GM12878 (cell line): ENCODE measurements around the gene GFAP.

Experiments used
- CBX3 ChIP-seq: fragments of 200-600 bp; sonication (generic); IDR thresholded peaks from 2 replicates; pipeline ENCODE4 v1.6.1; 2016; ENCODE audit warnings: low read depth, borderline replicate concordance
- CTCF ChIP-seq, 3 experiments: IDR thresholded peaks in 2 of 3; conservative IDR thresholded peaks in 1 of 3; 2 replicates each; pipeline ENCODE4 v1.5.1; 2011; ENCODE audit warnings: low read depth in 3 of 3, low read length in 3 of 3, mild to moderate bottlenecking in 3 of 3, control low read depth in 2 of 3, moderate library complexity in 2 of 3, inconsistent platforms in 1 of 3, mixed read lengths in 1 of 3; ENCODE audit not compliant: control insufficient read depth in 2 of 3, insufficient read depth in 1 of 3; ENCODE audit errors: extremely low read depth in 1 of 3
- FOXK2 ChIP-seq: fragments of 450-650 bp; IDR thresholded peaks from 2 replicates; pipeline ENCODE4 v1.6.1; 2017; ENCODE audit warnings: mild to moderate bottlenecking, moderate library complexity
- HDGF ChIP-seq: fragments of 450-650 bp; IDR thresholded peaks from 2 replicates; pipeline ENCODE4 v1.6.1; 2016; ENCODE audit warnings: antibody characterized with exemption
- KLF5 ChIP-seq: fragments of 450-650 bp; IDR thresholded peaks from 2 replicates; pipeline ENCODE4 v1.6.1; 2014; ENCODE audit warnings: mild to moderate bottlenecking; ENCODE audit not compliant: partially characterized antibody
- RAD21 ChIP-seq: IDR thresholded peaks from 2 replicates; pipeline ENCODE4 v1.6.1; 2011; ENCODE audit warnings: mild to moderate bottlenecking, low read depth, low read length, moderate library complexity; ENCODE audit not compliant: insufficient read depth
- TF ChIP-seq, protein P1 (sequence below): IDR thresholded peaks from 2 replicates; pipeline ENCODE4 v1.6.1; 2012; ENCODE audit warnings: low read depth, low read length, improper control_type of control experiment

DNA sequence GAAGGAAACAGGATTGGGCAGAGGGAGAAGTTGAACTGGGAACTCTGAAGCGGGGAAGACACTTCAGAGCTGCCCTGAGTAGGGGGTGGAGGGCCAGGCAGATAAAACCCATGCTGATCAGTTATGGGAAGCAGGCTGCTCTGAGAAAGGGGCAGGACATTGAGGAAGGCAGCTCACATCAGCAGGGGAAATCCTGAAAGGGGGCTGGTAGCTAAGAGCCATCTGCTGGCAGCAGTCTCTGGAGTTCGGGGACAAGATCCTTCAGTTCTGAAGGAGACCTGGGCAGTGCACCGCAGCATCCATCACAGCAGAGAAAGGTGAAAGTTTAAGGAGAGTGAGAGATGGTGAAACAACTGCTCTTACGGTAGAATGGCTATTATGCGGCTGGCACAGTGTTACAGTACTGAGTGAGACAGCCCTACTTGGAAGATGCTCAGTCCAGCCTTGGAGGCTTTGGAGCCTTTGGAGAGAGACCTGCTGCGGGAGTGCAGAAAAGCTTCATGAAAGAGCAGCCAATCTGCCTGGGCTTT lies 37.7 kb upstream of the GFAP start:
- TF ChIP-seq CTCF (IDR thresholded peaks at IDR 0.05 in 2 of 3, conservative IDR thresholded peaks at IDR 0.05 in 1 of 3; ENCODE audit: control insufficient read depth in 2 of 3, extremely low read depth in 1 of 3, insufficient read depth in 1 of 3, low read depth in 3 of 3, low read length in 3 of 3) (0 out of 6 replicates have a peak, but pooled peaks of 1 of the 3 experiments have one; percentile 9), HDGF (no peak), FOXK2 (no peak), KLF5 (no peak), RAD21 (no peak), CBX3 (no peak)
- TF ChIP-seq, protein P1, sequence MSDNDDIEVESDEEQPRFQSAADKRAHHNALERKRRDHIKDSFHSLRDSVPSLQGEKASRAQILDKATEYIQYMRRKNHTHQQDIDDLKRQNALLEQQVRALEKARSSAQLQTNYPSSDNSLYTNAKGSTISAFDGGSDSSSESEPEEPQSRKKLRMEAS, result no peak
